Measurements from ENCODE around the gene CNTD1. TPM values are rescaled to one million over a fixed set of nuclear protein-coding genes. Genes with fewer than 3 reads are reported as not detected.

Gene CNTD1
- polyA plus RNA-seq, 1 donor: 0.70 TPM

DNA sequence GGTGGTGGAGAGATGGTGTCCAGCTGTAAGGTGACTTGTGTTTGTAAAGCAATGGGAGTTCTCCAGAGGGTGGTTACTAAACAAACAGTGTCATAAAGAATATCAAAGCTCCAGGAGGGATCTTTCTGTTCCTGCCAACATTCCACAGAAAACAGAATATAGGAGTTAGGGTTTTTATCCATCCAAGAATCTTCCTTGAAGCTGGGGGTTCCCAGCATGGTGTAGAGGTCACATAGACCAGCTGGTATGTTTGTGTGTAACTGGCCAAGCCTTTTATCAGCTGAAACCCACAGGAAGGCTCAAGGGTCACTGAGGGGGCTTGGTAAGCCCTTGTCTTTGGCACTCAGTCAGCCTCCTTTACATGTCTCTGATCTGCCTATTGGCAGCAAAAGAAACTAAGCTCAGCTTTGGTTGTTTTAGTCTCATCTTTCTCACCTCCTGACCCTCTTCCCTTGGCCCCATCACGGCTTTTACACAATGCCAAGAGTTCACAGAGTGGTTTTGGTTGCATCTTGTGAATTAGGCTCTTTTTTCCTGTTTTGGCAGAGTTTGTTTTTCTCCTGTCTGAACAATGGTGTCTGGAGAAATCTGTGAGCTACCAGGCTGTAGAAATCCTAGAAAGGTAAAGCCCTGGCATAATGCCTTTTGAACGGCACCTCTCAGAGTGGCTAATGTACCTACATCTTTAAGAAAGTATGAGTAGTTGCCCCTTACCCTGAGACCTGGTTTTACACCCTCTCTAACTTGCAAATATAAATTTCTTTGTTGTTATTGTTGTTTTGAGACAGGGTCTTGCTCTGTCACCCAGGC is 4.6 kb downstream of the CNTD1 start:
- no peak for DNase-seq (ENCODE audit: low read depth)

DNA sequence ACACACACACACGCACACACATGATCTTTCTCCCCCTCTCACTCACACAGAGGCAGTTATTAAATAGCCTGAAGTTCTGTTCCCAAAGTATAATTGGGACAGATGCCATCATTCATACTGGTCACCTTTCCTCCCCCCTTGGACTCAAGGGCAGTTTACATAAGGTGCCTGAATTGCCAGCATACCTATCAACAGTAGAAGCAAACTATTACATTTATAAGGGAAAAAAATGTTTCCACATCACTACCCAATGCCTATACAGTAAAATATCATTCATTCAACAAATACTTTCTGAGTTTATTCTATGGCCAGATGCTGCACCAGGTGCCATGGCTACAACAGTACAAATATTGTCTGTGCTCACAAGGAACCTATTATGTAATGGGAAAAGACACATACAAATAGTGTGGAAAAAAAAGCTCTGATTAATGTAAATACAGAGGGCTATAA is 6.3 kb downstream of the CNTD1 start:
- DNase-seq (ENCODE audit: low read depth): no peak

DNA sequence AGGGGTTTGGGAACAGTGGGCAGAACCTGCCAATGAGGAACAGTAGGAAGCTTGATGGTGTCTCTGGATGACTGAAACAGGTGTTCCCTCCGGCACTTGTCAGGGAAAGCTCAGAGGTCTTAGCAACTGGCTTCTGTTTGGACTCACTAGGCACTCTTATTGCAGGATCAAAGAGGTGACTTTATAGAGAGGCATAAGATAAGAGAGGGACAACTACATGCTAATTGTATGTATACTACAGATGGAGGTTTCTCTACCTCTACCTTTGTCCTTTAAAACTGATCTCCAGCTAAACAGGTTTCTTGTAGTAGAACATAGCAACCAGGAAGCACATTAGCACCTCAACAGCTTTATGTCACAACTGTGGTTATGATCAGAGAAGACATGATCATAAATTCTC is 7.6 kb downstream of the CNTD1 start:
- no peak for DNase-seq (ENCODE audit: low read depth)

DNA sequence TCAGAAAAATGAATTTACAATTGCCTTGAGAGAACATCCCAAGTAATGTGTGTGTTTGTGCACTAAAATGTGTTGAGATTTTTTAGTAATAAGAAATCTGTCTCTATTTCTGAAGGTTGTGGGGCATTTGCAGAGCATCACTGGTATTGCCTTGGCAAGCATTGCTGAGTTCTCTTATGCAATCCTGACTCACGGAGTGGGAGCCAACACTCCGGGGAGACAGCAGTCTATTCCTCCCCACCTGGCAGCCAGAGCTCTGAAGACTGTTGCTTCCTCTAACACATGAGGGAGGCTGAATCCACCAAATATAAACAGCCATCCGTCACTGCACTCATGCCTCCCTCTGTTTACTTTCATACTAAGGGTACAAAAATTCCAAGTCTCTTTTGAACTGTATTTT is 10.6 kb downstream of the CNTD1 start:
- no peak for DNase-seq (ENCODE audit: low read depth)

DNA sequence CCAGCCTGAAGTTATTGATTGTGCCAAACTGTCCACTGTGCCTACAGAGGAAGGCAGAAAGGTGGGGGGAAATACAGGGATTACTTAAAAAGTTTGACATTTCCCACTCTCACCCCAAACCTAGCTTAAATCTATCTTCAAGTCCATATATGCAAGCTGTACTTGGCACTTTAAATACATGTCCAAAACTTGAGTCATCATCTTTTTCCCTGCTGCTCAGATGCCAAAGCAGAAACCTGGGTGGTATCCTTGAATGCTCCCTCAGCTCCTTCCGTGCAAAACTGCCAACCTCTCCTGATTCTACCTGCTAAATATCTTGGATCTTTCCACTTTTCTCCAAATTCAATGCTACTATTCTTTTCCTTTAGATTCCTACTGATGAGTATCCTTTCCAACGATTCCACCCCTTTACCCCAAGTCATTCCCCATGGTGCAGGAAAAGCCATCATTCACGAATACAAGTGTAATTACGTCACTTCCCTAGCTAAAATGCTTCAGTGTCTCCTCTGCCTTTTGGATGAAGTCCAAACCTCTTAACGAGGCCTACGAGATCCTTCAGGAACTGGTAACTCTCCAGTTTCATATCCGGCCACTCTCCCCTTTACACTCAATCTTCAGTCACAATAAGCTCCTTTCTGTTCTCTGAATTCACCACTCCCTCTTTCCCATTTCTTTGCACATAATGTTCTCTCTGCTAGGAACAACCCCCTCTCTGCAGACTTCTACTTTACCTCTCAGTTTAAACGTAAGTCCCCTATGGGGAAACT is 16.2 kb downstream of the CNTD1 start:
- peak; percentile 26 for DNase-seq (ENCODE audit: low read depth)

DNA sequence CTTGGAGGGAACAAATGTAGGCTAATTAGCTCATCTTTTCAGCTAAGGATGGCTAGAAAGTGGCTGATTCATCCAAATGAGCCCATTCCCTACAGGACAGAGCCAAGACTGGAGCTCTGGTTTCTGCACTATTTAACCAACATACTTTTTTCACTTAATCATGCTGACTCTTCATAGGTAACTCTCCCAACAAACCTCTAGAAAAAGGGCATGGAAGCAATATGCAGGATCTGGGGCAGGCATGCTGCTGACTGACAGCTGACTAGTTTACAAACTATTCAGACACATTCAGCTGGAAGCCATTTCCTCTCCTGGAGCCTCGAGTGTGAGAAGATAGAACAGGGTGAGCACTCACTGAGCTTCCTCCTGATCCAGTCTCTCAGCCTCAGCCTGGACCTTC is 19.2 kb downstream of the CNTD1 start:
- DNase-seq (ENCODE audit: low read depth): no peak

DNA sequence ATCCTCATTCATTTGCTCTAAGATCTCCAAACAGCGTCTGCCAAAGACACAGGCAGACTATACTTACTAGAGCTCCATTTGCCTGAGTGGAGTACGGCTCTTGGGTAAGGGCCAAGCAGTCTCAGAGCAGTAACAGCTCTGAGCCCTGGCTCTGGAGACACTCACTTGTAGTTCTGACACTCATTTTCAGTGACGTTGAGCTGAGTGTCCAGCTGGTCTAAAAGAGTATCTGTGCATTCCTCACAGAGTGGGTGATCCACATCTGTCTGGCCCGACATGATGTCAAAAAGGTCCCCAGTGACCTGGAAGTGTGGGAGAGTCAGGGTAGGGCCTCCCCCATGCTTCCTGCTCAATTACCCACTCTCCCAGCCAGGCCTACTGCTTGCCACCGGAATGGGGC is 19.7 kb downstream of the CNTD1 start:
- no peak for DNase-seq (ENCODE audit: low read depth)

DNA sequence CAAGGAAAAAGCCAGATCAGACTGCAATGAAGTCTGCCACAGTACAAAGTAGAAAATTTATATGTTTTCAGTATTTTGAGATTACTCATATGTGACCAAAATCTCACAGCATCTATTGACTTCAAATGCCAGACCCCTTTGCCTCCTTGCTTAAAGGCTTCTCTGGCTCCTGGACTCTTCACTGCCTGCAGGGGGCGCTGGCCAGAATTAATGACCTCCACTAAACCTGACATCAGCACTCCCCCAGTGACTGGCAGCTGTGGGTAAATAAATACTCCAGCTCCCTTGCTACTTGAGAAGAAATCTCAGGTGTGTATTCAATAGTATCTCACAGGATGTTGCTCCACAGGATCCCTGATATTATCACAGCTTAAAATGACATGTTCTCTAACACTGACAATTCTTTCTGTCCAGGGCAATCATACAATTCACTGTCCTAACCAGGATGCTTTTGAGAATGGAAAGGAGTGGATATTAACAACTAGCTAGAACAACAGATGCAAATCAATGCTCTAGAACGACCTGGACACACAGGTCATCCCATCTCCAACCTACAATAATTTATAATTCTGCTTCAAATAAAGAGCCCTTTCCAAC is 21.4 kb downstream of the CNTD1 start:
- no peak for DNase-seq (ENCODE audit: low read depth)

DNA sequence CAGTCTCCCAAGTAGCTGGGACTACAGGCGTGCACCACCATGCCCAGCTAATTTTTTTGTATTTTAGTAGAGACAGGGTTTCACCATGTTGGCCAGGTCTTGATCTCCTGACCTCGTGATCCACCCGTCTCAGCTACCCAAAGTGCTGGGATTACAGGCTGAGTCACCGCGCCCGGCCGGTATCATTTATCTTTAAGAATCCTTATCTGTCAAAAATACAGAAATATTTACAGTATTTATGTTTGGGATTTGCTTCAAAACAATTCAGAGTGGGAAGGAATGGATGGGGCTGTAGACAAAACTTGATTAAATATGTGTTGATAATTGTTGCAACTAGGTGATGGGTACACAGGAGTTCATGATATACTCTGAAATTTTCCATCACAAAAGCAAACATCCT is 22.5 kb downstream of the CNTD1 start:
- DNase-seq (ENCODE audit: low read depth): no peak

DNA sequence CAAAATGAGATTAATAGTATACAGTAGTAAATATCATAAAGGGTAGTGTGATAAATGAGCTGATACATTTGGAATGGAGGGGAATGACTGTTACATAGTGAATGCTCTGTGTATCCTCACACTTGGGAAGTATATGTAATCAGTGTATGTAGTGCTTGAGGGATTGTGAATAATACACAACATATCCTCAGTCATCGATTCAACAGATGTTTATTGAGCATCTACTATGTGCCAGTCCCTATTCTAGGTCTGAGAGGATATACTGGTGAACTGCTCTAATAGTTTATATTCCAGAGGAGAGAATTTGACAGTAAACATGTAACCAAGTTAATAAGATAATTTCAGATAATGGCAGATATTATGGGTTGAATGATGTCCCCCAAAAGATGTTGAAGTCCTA is 28.8 kb downstream of the CNTD1 start:
- no peak for DNase-seq (ENCODE audit: low read depth)

DNA sequence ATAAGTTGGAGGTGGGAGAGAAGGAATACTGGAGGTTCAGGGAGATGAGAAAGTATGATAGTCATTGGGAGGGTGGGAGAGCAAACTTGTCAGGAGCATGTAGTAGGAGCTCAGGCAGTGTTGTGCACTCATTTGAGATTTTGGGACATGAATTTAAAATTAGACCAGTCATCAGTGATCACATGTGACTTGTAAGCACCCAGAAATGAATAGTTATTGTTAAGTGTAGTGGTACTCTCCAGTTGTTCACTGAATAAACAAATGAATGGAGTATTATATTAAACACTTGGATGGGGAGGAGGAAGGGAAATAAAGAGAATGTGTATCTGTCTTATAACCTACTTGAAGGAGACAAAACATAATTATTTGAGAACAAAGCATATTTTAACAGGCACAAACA is 32.3 kb downstream of the CNTD1 start:
- DNase-seq (ENCODE audit: low read depth): no peak

DNA sequence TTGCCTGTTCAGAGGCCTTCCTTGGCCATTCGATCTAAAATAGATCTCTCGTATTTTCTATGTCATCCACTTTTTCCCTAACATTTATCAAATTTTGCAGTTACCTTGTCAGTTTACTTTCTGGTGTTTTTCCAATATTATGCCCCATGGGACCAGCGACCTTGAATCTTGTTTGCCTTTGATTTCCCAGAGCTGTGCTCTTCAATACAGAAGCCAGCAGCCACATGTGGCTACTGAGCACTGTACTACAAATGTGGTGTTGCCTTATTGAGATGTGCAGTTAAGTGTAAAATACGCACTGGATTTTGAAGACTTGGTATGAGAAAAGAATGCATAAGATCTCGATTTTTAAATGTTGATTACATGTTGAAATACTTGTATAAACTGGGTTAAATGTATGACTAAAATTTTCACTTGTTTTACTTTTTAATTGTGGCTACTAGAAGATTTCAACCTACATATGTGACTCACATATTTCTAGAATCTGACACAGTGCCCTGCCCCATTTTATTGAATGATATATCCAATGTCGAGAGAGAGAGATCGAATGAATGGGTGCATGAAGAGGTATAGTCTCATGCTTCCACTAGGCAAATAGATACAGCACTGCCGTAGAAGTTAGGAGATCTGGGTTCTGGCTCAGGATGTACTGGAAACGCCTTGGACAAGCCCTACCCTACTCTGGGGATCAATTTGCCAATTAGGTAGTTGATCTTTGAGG is 33.7 kb downstream of the CNTD1 start:
- no peak for DNase-seq (ENCODE audit: low read depth)

DNA sequence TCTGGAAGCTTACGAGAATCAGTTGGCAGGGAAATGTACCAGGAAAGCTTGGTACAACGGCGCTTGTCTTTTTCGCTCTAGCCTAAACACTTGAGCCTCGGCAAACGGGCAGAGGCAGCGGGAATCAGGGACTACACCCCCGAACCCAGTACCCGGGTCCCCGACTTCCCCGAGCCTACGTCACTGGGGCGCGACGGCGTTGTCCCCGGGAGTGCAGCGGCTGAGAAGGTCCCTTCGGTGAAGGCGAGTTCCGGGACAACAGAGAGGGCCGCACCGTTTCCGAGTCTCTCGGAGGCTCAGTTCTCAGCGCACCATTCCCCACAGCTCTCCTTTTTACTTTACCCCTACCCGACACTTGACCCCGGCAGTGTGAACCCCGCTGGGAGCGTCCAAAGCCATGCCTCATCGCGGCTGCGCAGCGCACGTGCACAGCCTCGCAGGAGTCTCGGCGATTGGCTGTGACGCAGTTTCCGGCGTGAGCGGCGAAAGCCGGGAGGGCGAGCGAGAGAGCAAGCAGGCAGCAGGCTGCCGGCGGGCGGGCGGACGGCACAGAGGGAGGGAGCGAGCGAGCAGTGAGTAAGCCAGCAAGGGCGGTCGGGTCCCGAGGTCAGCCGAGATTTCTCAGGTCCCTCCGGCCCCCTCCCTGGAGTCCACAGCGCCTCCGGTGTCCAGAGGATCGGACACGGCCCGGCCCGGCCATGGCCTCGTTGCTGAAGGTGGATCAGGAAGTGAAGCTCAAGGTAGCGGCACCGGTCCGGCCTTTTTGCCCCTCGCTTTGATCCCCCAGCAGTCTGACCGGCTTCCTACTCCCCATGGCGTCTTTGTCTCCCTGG is 34.5 kb downstream of the CNTD1 start, which contains the start of gene PSME3:
Gene PSME3 (plus strand): TSS at position 464 of the 833 bp plus-strand sequence. CDS start 235 bp downstream, at position 699.
- peak; percentile 74 for DNase-seq (ENCODE audit: low read depth)

DNA sequence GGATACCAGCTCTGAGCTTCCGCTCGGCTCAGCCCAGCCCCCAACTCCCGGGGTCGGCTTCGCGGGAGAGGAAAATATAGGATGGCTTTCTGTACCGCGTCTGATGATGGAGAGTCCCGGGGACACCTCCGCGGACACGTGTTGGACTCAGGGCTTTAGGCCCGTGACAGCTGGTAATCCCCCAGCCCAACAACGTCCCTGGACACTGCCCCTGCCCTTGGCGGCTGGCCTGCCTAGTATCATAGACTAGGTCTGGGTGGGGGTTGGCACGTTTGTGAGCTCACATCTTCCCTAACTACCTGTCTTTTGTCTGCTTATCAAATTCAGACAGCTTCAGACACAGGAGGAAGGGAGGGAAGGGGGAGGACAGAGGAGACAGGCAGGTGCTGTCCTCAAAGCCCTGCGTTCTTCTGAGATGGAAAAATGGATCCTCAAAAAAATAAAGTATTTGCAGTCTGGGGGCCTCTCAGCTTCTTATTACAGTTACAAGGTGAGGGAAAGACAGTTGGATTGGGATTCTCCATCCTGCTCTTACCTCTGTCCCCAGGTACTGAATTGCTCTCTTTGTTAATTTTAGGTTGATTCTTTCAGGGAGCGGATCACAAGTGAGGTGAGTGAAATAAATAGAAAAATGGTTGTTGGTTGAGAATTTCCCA is 35.2 kb downstream of the CNTD1 start:
- DNase-seq (ENCODE audit: low read depth): no peak

DNA sequence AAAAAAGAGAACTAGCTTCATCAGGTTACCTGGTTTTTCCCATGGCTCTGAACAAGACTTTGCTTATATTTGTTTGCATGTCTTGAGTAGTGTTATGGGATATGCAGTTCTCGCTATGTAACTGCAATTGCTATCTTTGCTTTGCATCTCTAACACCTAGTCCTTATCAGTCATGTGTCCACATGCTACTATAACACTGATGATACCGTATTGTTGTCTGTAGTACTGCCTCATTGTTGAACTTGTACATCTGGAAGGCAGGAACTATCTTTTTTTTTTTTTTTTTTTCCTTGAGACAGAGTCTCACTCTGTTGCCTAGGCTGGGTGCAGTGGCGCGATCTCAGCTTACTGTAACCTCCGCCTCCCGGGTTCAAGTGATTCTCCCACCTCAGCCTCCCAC is 37.1 kb downstream of the CNTD1 start:
- no peak for DNase-seq (ENCODE audit: low read depth)

DNA sequence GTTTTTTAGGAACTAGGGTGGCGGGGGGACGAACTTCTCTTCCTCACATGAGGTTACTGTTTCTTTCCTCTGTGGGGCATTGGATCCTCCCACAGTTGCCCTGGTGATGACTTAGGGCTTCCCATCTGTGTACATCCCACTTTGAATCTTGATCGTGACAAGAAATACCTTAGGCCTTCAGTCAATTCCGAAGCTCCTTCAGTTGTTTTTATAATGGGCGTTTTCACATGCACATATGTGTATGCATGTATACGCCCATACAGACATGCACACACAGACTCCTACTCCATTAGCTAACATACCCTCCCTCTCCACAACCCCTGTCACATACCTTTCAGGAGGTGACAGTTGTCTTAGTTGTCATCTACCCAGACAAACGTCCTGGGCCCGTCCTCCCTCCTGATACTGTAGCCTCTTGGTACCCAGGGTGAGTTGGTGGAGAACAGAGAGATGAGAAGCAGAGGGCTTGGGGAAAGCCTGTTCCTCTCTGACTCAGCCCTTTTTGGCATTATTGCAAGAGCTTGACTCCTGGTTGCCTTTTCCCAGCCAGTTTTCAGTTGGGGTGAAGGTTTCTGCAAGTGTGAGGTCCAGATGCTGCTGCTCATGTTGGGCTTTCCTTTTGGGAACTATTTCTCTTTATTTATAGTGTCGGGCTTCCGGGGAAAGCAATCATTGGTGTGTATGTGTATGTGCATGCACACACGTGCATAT is 43.5 kb downstream of the CNTD1 start:
- no peak for DNase-seq (ENCODE audit: low read depth)

DNA sequence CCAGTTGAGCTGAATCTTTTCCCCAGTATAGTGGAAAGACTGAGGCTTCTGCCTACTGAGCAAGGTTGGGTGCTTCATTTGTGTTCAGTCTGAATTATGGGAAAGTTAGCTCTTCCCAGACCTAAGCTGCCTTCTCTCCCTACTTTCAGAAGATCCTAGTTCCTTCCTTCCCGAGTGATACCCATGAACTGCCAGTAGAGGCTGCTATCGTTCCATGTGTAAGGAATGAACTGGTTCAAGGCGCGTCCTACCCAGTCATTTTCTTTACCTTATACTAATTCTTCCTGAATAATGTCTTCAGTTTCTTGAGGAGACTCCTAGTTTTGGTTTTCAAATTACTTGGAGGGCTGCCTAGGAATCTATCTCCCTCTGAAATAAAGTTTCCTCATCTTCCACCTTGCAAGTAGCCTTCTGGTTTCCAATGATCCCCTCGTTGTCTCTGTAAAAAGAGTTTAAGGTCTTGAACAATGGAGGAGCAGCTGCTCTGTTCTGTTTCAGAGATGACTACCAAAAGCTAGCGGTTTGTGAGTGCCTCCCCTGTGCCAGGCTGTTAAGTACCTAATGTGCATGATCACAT is 44.8 kb downstream of the CNTD1 start:
- no peak for DNase-seq (ENCODE audit: low read depth)

DNA sequence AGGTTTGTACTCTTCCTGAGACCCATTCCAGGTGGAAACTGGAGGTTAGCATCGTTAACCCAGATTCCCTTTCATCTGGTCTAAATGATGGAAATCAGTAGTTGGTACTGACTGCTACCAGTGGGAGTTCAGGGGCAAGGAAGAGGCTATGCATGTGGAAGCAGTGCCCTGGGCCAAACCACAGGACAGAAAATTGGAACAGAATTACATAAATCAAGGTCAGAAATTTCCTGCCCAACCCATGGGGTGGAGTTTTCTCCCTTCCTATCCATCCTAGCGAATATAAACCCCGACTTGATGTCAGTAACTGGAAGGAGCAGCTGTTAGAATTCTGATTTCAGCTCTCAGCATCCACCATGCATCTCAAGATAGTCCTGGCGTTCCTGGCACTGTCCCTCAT is 45.6 kb downstream of the CNTD1 start, which contains the start of gene AOC2:
Gene AOC2 (plus strand): TSS at position 310 of the 400 bp plus-strand sequence. CDS start 47 bp downstream, at position 357.
- DNase-seq (ENCODE audit: low read depth): no peak
